Stimulated activated CD8-positive, alpha-beta memory T cell treated with anti-CD3 and anti-CD28 coated beads, Interleukin-4, amount 100 ng/mL, for 1 hour (primary cell): ENCODE data around the gene KMT5C.
"Not testable (repeated sequence)": the region's sequence is repeated elsewhere in the genome, so short reads cannot be mapped to it uniquely, and the experiment has no call there.

Experiments used
- DNase-seq, 2 donors: peaks; one replicate each; pipeline ENCODE4 v3.0.0-alpha.2; 2020; ENCODE audit warnings: low read depth in 2 of 2, low spot score in 1 of 2

The KMT5C gene

DNA sequence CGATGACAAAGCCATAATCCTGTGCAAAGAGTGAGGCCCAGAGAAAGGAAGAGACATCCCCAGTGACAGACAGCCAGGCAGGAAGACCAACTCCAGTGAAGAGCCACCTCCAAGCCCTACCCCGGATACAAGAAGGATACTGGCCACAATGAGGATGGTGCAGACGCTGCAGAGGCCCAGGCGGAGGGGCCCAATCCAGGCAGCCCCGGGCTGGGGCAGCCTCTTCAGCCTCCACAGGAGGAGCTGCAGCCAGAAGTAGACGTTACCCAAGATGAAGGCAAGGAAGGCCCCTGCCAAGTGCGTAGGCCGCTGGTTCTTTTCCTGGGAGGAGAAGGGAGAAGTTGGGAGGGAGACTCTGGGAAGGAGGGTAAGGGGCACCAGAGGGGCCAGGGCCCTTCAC, 23.0 kb upstream of the KMT5C start:
- DNase-seq, result no peak

DNA sequence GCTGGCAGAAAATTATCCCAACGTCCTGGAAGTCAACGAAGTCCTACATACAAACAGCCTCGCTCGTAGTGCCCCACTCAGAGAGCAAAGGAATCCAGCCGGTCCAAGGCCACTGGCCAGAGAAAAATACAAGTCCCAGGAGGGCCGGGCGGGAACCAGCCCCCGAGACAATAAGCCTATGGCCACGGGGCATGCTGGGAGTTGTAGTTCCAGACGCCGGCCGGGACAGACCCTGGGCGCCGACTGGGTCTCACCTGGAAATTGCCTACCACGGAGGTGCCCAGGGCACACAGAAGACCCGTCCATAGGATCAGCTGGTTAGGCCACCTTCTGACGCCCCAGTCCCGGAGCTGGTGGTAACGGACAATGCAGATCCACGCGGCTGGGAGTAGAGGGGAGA, 19.9 kb upstream of the KMT5C start:
- DNase-seq, result no peak

DNA sequence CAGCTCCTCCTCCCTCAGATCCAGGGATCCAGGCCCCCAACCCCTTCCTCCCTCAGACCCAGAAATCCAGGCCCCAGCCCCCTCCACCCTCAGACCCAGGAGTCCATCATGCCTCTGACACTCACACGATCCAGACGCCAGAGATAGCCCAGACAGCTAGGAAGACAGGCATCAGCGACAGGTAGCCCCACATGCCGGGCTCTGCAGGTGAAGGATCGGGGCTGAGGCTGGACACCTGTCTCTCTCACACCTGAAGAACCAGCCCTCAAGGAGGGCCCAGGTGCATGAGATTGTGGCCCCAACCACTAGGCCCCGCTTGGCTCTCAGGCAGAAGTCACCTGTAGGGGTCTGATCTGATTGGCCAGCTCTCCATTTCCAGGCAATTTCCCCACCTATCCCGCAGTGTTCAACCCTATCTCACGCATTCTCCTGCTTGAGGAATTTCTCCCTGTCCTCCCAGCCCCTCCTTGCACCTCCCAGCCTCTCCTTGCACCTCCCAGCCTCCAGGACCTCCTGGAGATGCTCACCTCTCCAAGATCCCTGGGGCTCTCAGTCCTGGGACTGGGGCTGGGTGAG, 18.7 kb upstream of the KMT5C start:
- DNase-seq, result no peak

DNA sequence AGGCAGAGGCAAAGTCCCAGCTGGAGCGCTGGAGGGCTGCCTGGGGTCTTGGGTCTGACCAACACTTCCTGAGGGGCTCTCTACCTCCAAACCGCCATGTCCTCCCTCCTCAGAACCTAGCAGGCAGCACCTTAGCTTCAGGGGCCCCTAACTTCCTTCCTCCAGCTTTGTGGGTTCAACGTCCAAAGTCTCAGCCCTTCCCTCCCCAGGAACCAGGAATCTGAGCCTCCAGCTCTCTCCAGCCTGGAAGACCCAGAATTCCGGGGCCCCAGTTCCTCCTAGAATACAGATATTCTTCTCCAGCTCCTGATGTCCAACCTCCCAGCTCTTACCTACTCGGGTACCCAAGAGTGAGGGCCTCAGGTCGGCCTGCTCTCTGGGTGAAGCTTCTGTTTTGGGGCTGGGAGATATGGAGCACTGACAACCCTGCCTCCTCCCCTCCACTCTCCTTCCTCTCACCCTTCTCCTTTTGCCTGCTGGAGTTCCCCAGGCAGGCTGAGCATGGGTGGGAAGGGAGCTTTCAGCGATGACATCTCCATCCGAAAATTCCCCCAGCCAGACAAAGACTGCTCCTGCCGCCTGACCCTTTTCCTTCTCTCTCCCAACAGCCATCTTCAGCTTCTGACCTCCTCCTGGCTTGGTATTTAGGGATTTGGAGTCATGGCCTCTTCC, 18.1 kb upstream of the KMT5C start:
- DNase-seq, result no peak

DNA sequence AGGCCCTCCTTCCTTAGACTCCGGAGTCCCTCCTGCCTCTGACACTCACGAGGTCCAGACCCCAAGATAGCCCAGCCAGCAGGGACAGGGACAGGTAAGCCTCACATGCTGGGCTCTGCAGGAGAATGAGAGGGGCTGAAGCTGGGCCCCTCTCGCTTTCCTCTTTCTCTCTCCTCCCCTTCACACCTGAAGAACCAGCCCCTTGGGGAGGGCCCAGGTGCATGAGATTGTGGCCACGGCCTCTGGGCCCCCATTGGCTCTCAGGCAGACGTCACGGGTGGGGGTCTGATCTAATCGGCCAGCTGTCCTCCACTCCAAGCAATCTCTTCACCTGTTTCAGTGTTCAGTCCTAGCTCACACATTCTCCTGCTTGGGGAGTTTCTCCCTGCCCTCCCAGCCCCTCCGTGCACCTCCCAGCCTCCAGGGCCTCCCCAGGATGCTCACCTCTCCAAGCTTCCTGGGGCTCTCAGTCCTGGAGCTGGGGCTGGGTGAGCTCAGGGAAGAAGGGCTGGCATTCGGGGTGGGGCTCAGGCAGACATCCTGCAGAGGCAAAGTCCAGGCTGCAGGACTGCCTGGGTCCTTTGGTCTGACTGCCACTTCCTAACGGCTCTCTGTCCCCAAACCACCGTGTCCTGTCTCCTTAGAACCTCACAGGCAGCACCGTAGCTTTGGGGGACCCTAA, 17.3 kb upstream of the KMT5C start:
- DNase-seq, result no peak

DNA sequence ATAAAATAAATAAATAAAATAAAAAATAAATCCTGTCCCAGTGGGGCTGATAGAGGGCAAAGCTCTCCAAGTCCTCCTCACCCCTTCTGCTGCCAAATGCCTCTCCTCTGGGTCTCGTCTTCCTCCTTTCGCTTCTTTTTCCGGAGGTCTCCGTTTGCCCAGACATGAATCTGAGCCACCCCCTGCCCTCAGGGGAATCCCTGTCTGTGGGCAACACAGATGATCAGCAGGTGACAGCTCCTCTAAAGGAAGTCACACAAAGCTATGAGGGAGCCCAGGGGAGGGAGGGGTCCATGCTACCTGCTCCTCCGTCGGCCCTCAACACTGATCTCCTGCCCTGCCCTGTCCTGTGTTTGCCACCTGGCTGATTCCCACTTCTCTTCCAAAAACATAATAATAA, 15.0 kb upstream of the KMT5C start:
- DNase-seq, result no peak

DNA sequence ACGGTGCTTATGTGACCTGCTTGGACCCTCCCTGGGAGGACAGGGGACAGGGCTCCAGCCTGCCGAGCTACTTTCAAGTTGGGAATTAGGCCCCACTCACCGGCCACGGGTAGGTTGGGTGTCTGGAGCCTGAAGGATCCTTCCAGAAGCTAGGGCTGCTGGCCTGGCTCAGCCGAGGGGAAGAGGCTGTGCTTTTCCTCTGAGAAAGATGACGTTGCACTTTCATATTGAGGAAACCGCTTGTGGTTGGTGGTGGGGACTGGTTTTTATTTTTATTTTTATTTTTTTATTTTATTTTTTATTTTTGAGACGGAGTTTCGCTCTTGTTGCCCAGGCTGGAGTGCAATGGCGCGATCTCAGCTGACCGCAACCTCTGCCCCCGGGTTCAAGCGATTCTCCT, 14.5 kb upstream of the KMT5C start, which contains the start of gene TMEM150B:
TSS of gene TMEM150B (minus strand) at position 170 of the 400 bp plus-strand sequence. CDS start 4,305 bp downstream, outside the sequence.
- no peak for DNase-seq

DNA sequence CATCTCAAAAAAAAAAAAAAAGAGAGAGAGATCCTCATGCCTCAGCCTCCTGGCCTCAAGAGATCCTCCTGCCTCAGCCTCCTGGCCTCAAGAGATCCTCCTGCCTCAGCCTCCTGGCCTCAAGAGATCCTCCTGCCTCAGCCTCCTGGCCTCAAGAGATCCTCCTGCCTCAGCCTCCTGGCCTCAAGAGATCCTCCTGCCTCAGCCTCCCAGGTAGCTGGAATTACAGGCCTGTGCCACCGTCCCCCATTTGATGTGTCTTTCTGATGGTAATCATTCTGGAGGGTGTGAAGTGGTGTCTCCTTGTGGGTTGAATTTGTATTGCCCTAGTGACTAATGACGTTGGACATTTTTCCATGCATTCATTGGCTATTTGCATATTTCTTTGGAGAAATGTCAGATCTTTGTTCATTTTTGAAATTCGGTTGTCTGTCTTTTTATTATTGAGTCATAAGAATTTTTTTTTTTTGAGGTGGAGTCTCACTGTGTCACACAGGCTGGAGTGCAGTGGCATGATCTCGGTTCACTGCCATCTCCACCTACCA, 10.8 kb upstream of the KMT5C start:
- DNase-seq, result not testable (repeated sequence)

DNA sequence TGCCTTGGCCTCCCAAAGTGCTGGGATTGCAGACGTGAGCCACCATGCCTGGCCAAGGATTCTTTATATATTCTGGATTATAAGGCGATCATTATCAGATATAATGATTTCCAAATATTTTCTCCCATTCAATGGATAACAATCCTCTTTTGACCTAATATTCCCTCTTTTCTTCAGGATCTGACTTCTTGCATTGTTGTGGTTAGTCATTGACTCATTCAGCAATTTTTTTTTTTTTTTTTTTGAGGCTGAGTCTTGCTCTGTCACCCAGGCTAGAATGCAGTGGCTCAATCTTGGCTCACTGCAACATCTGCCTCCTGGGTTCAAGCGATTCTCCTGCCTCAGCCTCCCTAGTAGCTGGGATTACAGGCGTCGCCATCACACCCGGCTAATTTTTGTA, 9.9 kb upstream of the KMT5C start:
- DNase-seq, result not testable (repeated sequence)

DNA sequence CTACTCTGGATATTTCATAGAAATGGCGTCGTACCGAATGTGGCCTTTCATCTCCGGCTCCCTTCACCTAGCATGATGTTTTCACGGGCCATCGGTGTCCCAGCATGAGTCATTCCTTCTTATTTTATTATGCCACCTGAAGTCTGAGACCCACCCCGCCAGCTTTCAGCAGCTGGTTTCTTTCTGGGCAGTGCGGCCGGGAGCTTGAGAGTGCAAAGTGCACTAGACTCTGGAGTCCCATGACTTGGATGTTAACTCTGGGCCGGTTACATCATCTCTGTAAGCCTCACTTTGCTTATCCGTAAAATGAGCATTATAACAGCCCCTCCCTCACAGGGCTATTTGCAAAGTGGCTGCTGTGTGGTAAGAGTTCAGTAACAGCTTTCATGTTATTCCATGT, 5.8 kb upstream of the KMT5C start:
- DNase-seq, result no peak

DNA sequence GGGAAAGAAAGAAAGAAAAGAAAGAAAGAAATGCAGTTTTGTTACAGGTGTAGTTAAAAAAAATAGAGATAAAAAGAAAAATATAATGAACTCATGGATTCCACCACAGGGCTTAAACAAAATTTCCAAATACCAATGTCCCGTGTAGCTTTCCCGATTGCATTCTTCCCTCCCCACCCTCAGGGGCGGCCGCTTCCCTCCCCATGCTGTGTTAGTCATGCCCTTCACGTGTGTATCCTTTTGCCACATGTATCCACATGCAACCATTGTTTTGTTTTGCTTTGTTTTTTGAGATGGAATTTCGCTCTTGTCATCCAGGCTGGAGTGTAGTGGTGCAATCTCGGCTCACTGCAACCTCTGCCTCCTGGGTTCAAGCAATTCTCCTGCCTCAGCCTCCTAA, 3.6 kb upstream of the KMT5C start:
- no peak for DNase-seq

DNA sequence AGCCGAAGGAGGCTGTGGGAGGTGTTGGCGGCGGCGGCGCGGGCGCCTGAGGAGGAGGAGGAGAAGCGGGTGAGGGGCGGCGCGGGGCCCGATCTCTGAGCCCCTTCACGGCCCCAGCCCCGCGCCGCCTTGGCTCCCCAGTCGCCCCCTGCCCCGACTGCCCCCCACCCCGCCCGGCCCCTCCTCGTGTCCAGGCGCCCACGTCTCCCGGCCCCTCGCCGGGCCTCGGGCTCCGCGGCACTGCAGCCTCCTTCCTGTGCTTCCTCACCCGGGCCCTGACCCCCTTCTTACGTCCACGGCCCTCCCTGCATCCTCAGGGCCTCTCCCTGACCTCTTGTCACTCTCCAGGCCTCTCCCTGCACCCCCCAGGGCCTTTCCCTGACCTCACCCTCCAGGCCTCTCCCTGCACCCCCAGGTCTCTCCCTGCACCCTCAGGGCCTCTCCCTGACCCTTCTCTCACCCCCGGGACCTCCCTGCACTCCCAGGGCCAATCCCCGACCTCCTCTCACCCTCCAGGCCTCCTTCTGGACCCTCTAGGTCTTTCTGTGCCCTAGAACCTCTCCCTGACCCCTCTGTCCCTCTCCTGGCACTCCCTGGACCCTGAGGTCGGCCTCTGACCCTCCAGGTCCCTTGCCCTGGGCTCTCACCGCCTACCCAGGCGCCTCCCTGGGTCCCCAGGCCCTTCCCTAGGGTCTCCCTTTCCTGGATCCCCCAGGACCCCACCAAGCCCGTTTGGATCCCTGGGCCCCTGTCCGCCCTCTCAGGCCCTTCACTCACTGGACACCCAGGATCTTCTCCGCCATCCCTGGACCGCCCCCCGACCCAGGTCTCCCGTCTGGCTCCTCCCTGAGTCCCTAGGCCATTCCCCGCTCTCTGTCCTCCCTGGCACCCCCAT, 460 bp downstream of the KMT5C start:
- DNase-seq, result no peak

DNA sequence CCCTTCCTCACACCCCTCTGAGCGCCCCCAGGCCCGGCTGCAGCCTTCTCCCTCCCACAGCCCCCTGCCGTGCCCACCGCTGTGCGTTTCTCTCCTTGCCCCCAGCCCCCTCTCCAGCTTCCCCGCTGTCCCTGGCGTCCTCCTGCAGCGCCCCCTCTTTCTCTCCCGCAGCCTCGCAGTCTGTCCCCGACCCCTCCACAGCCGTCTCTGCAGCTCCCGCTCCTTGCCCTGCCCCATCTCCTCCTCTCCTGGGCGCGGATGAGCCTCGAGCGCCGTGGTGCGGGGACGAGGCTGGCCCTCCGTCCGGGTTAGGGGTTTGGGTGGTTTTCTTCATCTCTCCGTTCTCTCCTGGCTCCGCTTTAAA, 1.1 kb downstream of the KMT5C start:
- no peak for DNase-seq

DNA sequence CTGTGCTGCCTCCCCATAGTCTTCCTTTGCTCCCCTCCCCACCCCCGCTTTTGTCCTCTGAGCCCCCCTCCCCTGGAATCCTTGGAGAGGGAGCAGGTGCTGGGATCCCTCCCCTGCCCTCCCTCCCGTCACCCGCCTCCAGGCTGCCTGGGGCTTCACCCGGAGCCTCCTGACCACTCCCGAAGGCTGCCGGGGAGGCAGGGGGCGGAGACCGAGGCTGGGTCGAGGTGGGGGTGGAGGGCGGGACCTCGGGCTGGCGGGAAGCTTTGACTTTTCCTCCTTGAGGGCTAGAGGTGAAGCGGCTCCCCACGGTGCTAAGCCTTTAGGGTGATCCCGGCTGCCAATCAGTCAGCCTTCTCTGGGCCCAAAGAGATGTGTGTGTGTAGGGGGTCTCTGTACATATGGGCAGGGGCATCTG, 1.5 kb downstream of the KMT5C start:
- DNase-seq, result no peak

DNA sequence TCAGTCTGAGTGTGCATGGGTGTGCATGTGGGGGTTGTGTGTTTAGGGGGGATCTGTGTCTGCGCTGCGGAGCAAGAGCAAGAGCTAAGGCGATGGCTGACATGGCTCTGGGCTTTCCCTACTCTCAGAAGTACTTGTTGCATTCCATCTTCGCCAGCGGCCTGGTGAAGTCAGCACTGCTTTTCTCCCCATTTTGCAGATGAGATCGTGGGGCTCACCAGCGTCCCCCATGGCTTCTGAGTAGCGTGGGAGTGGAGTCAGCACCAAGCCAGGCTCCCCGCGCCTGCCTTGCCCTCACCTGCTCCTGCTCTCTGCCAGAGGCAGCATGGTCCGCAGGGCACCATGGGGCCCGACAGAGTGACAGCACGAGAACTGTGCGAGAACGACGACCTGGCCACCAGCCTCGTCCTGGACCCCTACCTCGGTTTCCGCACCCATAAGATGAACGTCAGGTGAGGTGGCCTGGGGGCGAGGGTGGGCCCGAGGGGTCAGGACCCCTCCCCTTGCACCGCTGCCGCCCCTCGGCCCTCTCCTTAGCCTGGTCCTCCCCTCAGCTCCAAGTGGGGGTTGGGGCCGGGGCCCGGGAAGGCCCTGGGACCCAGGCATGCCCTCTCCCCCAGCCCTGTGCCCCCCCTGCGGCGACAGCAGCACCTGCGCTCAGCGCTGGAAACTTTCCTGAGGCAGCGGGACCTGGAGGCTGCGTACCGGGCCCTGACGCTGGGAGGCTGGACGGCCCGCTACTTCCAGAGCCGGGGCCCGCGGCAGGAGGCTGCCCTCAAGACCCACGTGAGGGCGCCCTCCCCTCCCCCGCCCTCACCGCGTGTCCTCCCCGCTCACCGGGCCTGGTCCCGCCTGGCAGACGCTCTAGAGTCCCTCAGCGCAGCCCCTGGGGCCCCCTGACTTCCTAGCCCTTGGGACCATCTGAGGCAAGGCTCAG, 2.2 kb downstream of the KMT5C start:
- DNase-seq, result no peak

DNA sequence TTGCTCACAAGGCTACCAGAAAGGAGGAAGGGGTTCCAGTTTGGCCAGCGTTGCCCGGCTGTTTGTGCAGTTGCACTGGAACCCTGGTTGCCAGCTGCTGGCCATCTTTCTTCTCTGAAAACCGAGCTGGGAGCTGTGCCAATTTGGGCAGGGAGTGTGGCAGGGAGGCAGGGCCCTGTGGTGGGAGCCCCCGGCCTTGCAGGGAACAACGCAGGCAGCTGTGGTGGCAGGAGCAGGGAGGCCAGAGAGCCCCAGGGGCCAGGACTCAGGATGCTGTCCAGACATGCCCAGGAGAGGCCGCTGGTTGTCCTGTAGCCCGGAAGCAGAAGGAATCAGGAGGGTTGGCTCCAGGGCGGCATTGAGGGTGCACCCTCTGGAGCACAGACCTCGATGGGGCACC, 4.8 kb downstream of the KMT5C start:
- DNase-seq, result no peak

DNA sequence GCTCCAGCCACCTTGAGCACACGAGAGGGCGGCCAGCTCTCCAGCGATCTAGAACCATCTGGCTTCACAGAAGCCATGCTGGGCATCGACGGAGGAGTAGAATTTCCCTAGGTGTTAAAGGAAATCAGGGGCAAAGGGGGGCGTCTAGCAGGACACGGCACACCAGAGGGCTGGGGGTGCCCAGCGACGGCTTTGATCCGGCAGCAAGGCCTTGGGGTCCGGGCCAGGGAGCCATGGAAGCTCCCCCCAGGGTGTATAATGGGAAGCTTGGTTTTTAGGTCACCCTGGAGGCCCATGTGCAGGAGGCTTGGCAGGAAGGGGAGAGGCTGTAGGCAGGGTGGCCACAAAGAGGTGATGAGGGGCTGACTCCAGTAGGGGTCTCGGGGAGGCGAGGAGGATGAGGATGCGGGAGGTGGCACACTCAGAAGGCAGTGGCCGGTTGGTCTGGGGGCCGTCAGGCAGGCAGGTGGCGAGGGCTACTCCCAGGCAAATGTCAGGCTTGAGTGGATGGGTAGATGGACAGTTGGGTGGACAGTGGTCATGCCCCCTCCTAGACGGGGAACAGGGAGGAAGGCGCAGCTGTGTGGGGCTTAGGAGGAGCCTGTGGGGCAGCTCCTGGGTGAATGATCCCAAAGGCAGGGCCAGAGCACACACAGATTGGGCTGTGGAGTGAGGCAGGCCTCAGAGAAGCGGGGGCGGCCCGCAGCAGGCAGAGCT, 5.6 kb downstream of the KMT5C start:
- no peak for DNase-seq

DNA sequence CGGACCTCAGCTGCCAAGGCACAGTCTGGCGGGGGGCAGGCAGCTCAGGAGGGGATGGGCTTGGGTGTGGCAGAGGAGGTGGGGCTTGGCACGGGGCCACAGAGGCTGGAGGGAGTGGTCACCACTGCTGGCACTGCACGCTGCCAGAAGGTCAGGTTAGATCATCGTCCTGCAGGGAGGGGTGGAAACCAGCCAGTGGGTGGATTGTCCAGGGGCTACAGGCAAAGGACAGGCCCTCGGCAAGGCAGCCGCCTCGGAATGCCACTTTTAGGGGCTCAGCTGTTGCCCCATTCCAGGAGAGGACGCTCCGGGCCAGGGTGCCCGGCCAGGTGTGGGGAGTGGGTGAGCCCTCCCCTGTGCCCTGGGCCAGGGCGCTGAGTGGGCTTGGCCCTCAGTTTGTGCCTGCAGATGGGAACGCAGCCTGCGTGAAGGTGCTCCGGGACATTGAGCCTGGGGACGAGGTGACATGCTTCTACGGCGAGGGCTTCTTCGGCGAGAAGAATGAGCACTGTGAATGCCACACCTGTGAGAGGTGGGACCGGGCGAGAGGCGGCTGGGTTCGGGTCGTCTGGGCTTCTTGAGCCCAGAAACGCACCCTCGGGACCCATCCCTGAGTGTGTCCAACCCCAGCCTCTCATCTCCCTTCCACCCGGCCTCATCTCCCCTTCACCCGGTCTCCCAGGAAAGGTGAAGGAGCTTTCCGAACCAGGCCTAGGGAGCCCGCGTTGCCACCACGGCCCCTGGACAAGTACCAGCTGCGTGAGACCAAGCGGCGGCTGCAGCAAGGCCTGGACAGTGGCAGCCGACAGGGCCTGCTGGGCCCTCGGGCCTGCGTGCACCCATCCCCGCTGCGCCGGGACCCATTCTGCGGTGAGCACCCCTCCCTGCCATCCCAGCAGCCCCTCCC, 6.4 kb downstream of the KMT5C start:
- DNase-seq, result no peak
